Measurements from ENCODE around the gene C16orf86.

The C16orf86 gene

GRCh38 chr16:67656344-67657016 is 10.1 kb upstream of the C16orf86 start:
- no peak for TF ChIP-seq CTCF (IDR thresholded peaks at IDR 0.05)

- no peak for TF ChIP-seq CTCF (IDR thresholded peaks at IDR 0.05)
Observed at GRCh38 chr16:67657017-67657608, 9.5 kb upstream of the C16orf86 start.

GRCh38 chr16:67657751-67658518 is 8.7 kb upstream of the C16orf86 start:
- TF ChIP-seq CTCF (IDR thresholded peaks at IDR 0.05): no peak

GRCh38 chr16:67658849-67659674 is 7.6 kb upstream of the C16orf86 start:
- TF ChIP-seq CTCF (IDR thresholded peaks at IDR 0.05): no peak

GRCh38 chr16:67659675-67660563 is 6.7 kb upstream of the C16orf86 start, which contains the start of gene ACD:
ACD (minus strand) TSS chr16:67660260; CDS start chr16:67660220, 40 bp downstream.
- no peak for TF ChIP-seq CTCF (IDR thresholded peaks at IDR 0.05)

- no peak for TF ChIP-seq CTCF (IDR thresholded peaks at IDR 0.05)
Observed at GRCh38 chr16:67660564-67661028, 6.0 kb upstream of the C16orf86 start, which contains the start of gene PARD6A. PARD6A (plus strand) TSS chr16:67660960; CDS start chr16:67661039, 79 bp downstream.

All from LNCAP (cell line).